ENCODE data around the gene PAN3.

PAN3 gene

DNA sequence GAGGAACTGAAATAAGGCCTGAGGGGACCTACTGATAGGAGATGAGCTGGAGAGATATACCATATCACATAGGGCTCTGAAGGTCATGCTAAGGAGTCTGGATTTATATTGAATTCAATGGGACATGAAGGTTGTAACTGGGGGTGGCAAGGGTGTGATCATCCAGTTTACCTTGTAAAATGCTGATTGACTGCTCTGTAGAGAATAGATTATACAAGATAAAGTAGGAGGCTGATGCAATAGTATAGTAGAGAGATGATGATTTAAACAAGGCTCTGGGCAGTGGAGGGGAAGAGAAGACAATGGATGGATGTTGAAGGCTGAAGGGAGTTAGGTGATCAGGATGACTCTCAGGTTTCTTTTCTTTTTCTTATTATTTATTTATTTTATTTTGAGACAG is 18.0 kb upstream of the PAN3 start:
- H3K27ac ChIP-seq, result no peak overlapping the region
- TF ChIP-seq, protein P1, sequence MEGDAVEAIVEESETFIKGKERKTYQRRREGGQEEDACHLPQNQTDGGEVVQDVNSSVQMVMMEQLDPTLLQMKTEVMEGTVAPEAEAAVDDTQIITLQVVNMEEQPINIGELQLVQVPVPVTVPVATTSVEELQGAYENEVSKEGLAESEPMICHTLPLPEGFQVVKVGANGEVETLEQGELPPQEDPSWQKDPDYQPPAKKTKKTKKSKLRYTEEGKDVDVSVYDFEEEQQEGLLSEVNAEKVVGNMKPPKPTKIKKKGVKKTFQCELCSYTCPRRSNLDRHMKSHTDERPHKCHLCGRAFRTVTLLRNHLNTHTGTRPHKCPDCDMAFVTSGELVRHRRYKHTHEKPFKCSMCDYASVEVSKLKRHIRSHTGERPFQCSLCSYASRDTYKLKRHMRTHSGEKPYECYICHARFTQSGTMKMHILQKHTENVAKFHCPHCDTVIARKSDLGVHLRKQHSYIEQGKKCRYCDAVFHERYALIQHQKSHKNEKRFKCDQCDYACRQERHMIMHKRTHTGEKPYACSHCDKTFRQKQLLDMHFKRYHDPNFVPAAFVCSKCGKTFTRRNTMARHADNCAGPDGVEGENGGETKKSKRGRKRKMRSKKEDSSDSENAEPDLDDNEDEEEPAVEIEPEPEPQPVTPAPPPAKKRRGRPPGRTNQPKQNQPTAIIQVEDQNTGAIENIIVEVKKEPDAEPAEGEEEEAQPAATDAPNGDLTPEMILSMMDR (IDR thresholded peaks at IDR 0.05), result no peak
- no peak for TF ChIP-seq ZFX (IDR thresholded peaks at IDR 0.05; ENCODE audit: borderline replicate concordance)

GRCh38 chr13:28121224-28121623 is 17.1 kb upstream of the PAN3 start:
- no peak overlapping the region for H3K27ac ChIP-seq
- TF ChIP-seq, protein P1 (IDR thresholded peaks at IDR 0.05), result no peak
- no peak for TF ChIP-seq ZFX (IDR thresholded peaks at IDR 0.05; ENCODE audit: borderline replicate concordance)

DNA sequence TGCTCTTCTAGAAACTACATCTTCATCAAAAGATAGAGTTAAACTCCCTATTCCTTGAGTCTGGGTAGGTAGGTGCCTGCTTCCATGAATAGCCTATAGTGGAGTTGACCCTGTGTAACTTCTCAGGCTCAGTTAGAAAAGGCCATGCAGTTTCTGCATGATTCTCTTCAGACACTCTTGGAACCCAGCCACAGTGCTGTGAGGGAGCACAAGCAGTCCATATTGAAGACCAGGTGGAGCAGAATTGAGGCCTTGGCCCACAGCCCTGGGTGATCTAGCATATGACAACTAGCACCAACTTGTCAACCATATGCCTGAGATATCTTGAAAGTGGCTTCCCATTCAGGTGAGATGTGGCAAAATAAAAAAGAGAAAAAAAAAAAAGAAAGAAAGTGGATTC is 10.3 kb upstream of the PAN3 start:
- TF ChIP-seq, protein P1 (IDR thresholded peaks at IDR 0.05), result no peak
- TF ChIP-seq ZFX (IDR thresholded peaks at IDR 0.05; ENCODE audit: borderline replicate concordance), result no peak
- H3K27ac ChIP-seq, result no peak overlapping the region

DNA sequence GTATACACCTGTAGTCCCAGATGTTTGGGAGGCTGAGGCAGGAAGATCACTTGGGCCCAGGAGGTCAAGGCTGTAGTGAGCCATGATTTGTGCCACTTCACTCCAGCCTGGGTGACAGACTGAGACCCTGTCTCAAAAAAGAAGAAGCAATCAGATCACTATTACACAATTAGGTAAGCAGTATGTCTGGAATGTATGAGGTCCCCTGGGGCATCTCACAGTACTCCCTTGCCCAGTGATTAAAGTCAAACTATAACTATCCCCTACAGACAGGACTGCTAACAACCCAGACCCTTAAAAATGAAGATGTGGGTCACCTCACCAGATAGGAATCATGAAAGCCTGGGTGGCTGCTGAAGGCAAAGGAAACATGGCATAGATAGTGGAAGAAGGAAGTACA is 9.4 kb upstream of the PAN3 start:
- no peak overlapping the region for H3K27ac ChIP-seq
- TF ChIP-seq, protein P1 (IDR thresholded peaks at IDR 0.05), result no peak
- no peak for TF ChIP-seq ZFX (IDR thresholded peaks at IDR 0.05; ENCODE audit: borderline replicate concordance)

DNA sequence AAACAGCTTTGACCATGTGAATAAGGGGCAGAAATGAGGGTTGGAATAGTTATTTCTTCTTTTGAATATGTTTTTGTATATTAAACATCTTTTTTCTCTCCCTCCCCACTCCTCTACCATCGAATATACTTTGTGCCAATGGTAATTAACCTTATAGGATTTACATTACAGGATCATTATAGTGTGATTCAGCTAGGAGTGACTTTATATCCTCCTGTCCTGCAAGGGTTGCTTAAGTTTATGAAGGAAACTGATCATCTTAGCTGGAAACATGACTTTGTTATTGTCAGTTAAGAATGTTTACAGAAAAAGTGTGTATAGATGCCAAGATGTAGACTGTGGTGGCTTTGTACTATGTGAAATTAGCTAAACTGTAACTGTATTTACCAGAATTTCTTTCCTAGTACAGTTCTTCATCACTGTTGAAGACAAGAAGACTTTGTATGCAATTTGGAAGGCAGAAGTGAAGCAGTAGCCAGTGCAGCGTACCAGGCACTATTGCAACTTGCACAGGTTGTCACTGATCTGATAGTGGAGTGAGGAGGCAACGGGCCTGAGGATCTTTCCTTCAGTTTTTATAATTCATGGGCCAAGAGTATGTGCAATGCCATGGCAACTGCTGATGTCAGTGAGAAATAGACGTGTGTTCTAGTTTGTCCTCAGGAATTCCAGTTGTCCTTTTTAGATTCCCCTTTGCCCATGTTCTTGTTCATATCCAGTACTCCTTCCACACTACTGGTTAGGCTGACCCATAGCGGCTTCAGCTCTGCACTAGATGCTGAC is 8.2 kb upstream of the PAN3 start:
- TF ChIP-seq ZFX (IDR thresholded peaks at IDR 0.05; ENCODE audit: borderline replicate concordance), result no peak
- TF ChIP-seq, protein P1 (IDR thresholded peaks at IDR 0.05), result no peak
- H3K27ac ChIP-seq, result no peak overlapping the region

GRCh38 chr13:28131646-28132045 is 6.7 kb upstream of the PAN3 start:
- H3K27ac ChIP-seq, result no peak overlapping the region
- TF ChIP-seq, protein P1 (IDR thresholded peaks at IDR 0.05), result no peak
- TF ChIP-seq ZFX (IDR thresholded peaks at IDR 0.05; ENCODE audit: borderline replicate concordance), result no peak

- TF ChIP-seq, protein P1 (IDR thresholded peaks at IDR 0.05), result no peak
- no peak for TF ChIP-seq ZFX (IDR thresholded peaks at IDR 0.05; ENCODE audit: borderline replicate concordance)
These were observed 1.4 kb upstream of the PAN3 start for GRCh38 chr13:28136916-28137315.

More at GRCh38 chr13:28136916-28137315, 1.4 kb upstream of the PAN3 start:
- H3K27ac ChIP-seq, result peak overlapping the region; percentile 97; the same call in 1 of the 2 replicates

Data from 22Rv1 (cell line).